Ovary (tissue), 3 donors: ENCODE data around the gene SYPL1.

Source experiments
- CTCF ChIP-seq, 3 donors: fragments of 450-650 bp in 2 of 3; fragments of 200-600 bp in 1 of 3; IDR thresholded peaks; one replicate each; pipeline versions ENCODE4 v1.5.1 to v1.8.0; 2016 to 2022; ENCODE audit warnings: antibody characterized with exemption in 3 of 3, mild to moderate bottlenecking in 1 of 3
- EP300 ChIP-seq: sonication (generic); formaldehyde crosslinking; IDR thresholded peaks from one replicate; pipeline ENCODE4 v1.6.1; 2017; ENCODE audit warnings: antibody characterized with exemption
- POLR2A ChIP-seq: fragments of 450-650 bp; IDR thresholded peaks from one replicate; pipeline ENCODE4 v1.6.1; 2017; ENCODE audit warnings: antibody characterized with exemption, mild to moderate bottlenecking, moderate library complexity
- donor health status: DM: no; HTN: no; CAD: no.

DNA sequence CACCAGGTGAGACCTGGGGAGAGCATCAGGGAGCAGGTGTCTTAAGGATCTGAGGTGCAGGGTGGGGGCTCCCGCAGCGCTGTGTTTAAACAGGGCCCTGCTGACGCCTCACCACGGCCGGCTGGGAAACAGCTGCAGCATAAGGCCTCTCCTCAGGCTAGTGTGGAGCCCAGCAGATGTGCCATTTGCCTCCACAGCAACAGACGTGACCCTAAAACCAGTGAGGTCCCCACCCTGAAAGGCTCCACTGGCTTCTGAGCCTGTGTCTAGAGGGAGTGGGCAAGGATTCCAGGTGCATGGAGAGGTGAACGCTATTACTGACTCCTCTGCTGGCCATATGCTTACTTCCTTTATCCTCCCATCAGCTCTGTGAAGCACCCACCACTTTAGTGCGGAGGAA lies 47.8 kb downstream of the SYPL1 start:
- no peak for TF ChIP-seq CTCF (IDR thresholded peaks at IDR 0.05)
- TF ChIP-seq EP300: no peak
- TF ChIP-seq POLR2A: no peak
